ENCODE measurements around the gene LHFPL3.

GRCh38 chr7:104789780-104790179, 461.4 kb downstream of the LHFPL3 start:
- no peak for TF ChIP-seq CTCF (IDR thresholded peaks at IDR 0.05; ENCODE audit: low read depth, low read length)
- no peak for TF ChIP-seq POLR2A (IDR thresholded peaks at IDR 0.05; ENCODE audit: extremely low read depth, insufficient read length)
